Stromal cell of bone marrow (primary cell): ENCODE results near the gene KCNC3.

Experiments
- DNase-seq: peaks from one replicate; pipeline ENCODE4 v3.0.0-alpha.2; 2012; ENCODE audit warnings: low read depth

KCNC3 gene

GRCh38 chr19:50311723-50312635, 17.2 kb downstream of the KCNC3 start:
- no peak for DNase-seq

GRCh38 chr19:50310759-50311465, 18.3 kb downstream of the KCNC3 start:
- DNase-seq: no peak

GRCh38 chr19:50309396-50310125, 19.6 kb downstream of the KCNC3 start:
- no peak for DNase-seq

DNA sequence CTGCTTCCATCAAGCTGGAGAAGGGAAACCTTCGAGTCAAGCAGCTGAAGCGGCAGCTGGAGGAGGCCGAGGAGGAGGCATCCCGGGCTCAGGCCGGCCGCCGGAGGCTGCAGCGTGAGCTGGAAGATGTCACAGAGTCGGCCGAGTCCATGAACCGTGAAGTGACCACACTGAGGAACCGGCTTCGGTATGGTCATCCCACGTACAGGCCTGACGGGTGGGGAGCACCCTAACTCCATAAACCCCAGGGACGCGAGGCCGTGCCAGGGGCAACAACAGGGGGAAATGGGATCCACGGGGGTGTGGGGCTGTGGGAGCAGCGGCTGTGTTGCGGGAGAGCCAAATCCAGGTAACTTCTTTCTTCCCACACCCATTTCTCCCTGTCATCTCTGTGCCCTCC, 20.2 kb downstream of the KCNC3 start:
- no peak for DNase-seq

DNA sequence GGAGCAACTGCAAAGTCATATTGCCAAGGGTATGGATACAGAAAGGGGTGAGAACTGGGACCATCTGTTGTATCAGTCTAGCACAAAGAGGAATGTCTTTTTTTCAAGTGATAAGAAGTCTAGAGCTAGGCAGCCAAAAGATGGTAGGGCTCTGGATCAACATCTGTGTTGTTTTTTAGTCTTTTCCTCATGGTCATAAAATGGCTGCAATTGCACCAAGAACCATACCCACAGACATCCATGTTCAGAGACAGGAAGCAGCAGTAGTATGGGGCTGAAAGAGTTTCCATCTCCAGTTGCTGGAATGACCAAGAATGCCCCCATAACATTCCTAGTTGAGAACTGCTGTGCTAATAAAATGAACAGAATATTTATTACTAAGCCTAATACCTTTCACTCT, 25.6 kb downstream of the KCNC3 start:
- DNase-seq: no peak

DNA sequence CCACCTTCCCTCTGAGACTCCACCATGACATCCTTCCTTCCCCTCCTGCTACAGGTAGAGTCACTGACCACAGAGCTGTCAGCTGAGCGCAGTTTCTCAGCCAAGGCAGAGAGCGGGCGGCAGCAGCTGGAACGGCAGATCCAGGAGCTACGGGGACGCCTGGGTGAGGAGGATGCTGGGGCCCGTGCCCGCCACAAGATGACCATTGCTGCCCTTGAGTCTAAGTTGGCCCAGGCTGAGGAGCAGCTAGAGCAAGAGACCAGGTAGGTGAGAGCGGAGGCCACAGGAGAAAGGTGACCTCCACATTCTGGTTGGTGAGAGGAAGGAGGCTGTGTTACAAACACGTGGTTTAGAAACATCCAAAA, 27.6 kb downstream of the KCNC3 start:
- DNase-seq: no peak

DNA sequence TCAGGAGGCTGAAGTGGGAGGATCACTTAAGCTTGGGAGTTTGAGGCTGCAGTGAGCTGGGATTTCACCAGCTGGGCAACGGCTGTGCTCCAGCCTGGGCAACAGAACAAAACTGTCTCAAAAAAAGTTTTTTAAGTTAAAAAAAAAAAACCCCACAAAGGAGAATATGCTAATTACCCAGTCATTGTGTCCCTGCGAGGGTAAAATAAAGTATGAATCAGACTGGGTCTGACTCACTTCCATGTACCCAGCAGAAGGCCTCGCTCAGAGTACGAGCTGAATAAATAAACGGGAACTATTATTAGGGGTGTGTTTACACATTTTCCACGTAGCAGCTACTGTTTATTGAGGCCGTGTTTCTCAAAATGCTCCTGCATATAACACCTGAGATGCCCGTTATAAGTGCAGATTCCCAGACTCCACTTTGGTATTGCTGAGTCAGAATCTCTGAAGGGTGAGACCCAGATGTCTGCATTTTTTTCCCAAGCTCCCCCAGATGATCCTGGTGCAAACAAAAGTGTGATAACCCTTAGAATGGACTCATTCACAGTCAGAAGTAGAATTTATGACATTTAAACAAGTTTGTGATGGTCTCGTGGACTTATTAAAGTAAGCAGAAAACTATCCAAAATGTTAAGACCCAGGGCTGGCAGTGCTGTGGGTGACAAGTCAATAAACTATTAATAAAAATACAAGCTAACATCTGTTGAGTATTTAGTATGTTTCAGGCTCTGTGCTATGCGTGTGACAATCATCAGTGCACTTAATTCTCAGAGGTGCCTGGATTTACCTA, 28.2 kb downstream of the KCNC3 start:
- DNase-seq: peak; percentile 34

GRCh38 chr19:50300051-50300450, 29.1 kb downstream of the KCNC3 start:
- DNase-seq: no peak

- DNase-seq: no peak
These were observed 35.7 kb downstream of the KCNC3 start for GRCh38 chr19:50293263-50294004.

GRCh38 chr19:50292216-50292827, 36.9 kb downstream of the KCNC3 start:
- no peak for DNase-seq

GRCh38 chr19:50290775-50291174, 38.4 kb downstream of the KCNC3 start:
- no peak for DNase-seq

DNA sequence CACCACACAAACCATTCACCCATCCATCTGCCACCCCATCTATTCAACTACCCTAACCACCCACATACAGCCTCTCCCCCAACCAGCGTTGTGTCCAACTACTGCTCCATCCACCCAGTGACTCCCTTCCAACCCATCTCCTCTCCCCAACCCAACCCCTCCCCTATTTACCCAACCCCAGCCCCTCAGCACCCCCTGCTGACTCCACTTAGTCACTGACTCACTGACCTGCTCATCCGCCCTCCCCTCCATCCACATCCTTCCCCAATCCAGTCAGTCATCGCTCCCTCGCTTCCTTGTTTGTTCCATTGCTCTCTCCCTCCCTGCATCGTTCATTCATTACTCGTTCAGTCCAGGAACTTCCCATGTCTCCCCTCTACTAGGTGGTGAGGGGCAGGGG, 39.2 kb downstream of the KCNC3 start:
- DNase-seq: no peak

GRCh38 chr19:50288954-50289353, 40.2 kb downstream of the KCNC3 start:
- DNase-seq: no peak

DNA sequence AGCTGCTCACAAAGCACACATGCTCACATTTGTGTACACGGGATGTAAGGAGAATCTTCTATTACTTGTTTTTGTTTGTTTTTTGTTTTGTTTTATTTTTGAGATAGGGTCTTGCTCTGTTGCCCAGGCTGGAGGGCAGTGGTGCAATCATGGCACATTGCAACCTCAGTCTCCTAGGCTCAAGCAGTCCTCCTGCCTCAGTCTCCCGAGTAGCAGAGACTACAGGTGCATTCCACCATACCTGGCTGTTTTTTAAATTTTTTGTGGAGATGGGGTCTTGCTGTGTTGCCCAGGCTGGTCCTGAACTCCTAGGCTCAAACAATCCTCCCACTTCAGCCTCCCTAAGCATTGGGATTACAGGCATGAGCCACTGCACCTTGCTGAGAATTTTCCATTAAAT, 41.8 kb downstream of the KCNC3 start:
- DNase-seq: no peak

DNA sequence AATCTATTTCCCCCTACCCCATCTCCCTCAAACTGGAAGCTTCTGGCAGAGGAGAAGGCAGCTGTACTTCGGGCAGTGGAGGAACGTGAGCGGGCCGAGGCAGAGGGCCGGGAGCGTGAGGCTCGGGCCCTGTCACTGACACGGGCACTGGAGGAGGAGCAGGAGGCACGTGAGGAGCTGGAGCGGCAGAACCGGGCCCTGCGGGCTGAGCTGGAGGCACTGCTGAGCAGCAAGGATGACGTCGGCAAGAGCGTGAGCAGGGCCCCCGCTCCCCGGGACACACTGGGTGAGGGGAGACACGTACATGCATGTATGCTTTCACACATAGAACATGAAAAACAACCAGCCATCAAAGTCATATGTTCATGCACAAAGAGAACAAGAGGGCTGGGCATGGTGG, 42.7 kb downstream of the KCNC3 start:
- DNase-seq: no peak

DNA sequence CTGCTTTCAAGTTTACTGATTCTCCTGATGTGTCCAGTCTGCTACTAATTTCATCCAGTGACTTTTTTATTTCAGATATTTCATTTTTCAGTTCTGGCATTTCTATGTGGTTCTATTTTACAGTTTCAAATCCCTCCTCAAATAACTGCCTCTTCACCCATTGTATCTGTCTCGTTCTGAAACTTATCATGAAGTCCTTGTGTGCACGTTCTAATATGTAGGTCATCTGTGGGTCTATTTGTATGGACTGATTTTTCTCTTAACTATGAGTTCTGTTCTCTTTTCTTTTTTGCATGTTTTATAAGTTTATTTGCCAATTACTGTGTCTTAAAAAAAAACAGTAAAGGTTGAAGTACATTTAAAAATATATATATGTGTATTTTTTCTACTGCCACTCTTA, 43.3 kb downstream of the KCNC3 start:
- DNase-seq: no peak

DNA sequence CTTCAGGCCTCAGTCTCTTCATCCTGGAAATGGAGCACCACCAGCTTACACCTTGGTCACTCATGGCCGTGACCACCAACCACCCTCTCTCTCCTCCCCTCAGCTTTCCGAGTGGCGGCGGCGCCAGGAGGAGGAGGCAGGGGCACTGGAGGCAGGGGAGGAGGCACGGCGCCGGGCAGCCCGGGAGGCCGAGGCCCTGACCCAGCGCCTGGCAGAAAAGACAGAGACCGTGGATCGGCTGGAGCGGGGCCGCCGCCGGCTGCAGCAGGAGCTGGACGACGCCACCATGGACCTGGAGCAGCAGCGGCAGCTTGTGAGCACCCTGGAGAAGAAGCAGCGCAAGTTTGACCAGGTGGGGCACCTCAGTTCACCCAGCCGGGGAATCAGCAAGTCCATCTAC, 47.7 kb downstream of the KCNC3 start:
- DNase-seq: no peak

- DNase-seq: no peak
These were observed 48.2 kb downstream of the KCNC3 start for GRCh38 chr19:50280983-50281382.

- no peak for DNase-seq
These were observed 49.1 kb downstream of the KCNC3 start for GRCh38 chr19:50280074-50280473.

- no peak for DNase-seq
These were observed 51.1 kb downstream of the KCNC3 start for GRCh38 chr19:50277966-50278580.
